Colonic mucosa (tissue), 4 donors: Measurements from ENCODE around the gene CCDC146. TPM values are rescaled to one million over a fixed set of nuclear protein-coding genes. Genes with fewer than 3 reads are reported as not detected.

ENCODE experiments used
- DNase-seq: peaks from one replicate; pipeline ENCODE4 v3.0.0-alpha.2; 2020
- H3K27ac ChIP-seq: fragments of 200-600 bp; one replicate; pipeline ENCODE4 v1.8.0; 2021
- H3K27me3 ChIP-seq: fragments of 200-600 bp; one replicate; pipeline ENCODE4 v1.8.0; 2021
- H3K36me3 ChIP-seq: fragments of 200-600 bp; one replicate; pipeline ENCODE4 v1.8.0; 2021
- H3K4me1 ChIP-seq: fragments of 200-600 bp; one replicate; pipeline ENCODE4 v1.8.0; 2021; ENCODE audit warnings: mild to moderate bottlenecking
- H3K4me3 ChIP-seq: fragments of 200-600 bp; one replicate; pipeline ENCODE4 v1.8.0; 2021
- H3K9ac ChIP-seq, 2 donors: one replicate each; pipeline ENCODE4 v1.7.0; 2013; ENCODE audit warnings: control low read depth in 2 of 2, low read depth in 2 of 2, low read length in 2 of 2
- H3K9me3 ChIP-seq: fragments of 200-600 bp; one replicate; pipeline ENCODE4 v1.8.0; 2021
- intact Hi-C: fragments of 100-400 bp; cut with DNase I; formaldehyde crosslinking; loops from one replicate; pipeline ENCODE4 v1.14.1; 2022
- total RNA-seq, 2 donors: library from RNA; stranded (reverse); fragmentation: NEBNext Ultra II Directional in 1 of 2; extraction: Animal tissue kit (Norgen Biotek cat#: 25700) in 1 of 2; gene quantifications; one replicate each; pipeline ENCODE4 v1.2.1, GENCODE V29; 2021
- TF ChIP-seq, protein P1 (sequence below): fragments of 200-600 bp; IDR thresholded peaks from one replicate; pipeline ENCODE4 v1.8.0; 2022; ENCODE audit warnings: antibody characterized with exemption, mild to moderate bottlenecking
- donor health status: healthy.
- donor health status: DM: no; HTN: no; CAD: no.
- donor health status: DM: no; HTN: no; CAD: no.

The CCDC146 gene
- total RNA-seq, 2 donors from 2014 or later, result 3.6 to 18.2 TPM

DNA sequence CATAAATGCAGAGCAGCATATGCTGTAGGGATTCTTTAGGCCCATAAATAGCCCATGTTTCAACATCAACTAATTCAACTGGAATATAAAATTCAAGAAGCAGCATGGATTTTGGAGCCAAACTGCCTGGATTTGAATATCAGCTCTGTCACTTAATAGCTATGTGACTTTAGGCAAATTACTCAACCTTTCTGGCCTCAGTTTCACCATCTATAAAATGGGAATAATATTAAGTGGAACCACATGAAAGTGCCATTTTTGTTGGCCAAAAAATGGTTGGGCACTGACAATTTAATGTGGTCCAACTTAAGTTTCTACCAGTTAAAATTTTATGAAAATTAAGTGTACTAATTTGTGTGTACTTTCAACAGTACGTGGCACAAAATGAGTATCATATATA is 195.6 kb downstream of the CCDC146 start:
- no peak for DNase-seq
- TF ChIP-seq, protein P1, sequence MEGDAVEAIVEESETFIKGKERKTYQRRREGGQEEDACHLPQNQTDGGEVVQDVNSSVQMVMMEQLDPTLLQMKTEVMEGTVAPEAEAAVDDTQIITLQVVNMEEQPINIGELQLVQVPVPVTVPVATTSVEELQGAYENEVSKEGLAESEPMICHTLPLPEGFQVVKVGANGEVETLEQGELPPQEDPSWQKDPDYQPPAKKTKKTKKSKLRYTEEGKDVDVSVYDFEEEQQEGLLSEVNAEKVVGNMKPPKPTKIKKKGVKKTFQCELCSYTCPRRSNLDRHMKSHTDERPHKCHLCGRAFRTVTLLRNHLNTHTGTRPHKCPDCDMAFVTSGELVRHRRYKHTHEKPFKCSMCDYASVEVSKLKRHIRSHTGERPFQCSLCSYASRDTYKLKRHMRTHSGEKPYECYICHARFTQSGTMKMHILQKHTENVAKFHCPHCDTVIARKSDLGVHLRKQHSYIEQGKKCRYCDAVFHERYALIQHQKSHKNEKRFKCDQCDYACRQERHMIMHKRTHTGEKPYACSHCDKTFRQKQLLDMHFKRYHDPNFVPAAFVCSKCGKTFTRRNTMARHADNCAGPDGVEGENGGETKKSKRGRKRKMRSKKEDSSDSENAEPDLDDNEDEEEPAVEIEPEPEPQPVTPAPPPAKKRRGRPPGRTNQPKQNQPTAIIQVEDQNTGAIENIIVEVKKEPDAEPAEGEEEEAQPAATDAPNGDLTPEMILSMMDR, result no peak
- Histone ChIP-seq H3K27ac (no peak overlapping the region), H3K36me3 (no peaks in the 10 kb centered on the region), H3K9me3 (no peaks in the 10 kb centered on the region), H3K27me3 (no peaks in the 10 kb centered on the region), H3K9ac (no peak overlapping the region), H3K4me3 (no peak overlapping the region), H3K4me1 (no peaks in the 10 kb centered on the region)
- intact Hi-C loops, result no loop called here

DNA sequence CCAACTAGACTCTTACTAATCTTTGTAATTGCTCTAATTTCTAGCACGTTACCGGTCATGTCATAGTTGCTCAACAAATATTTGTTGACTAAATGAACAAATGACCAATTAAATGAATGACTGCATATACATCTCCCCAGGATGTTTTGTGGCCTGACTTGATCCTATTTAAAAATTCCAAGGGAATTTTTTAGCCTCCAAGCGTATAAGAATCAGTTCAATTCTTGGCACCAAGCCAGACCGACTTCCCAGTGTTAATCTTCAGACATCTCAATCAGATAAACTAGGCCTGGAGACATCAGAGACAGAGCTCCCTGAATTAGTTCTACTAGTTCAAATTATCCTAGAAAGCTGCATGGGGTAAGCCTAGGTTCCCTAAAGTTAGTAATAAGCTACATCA is 197.7 kb downstream of the CCDC146 start:
- no peaks in the 10 kb centered on the region for H3K36me3 ChIP-seq
- H3K4me1 ChIP-seq, result no peaks in the 10 kb centered on the region
- no peak overlapping the region for H3K27ac ChIP-seq
- TF ChIP-seq, protein P1, result no peak
- H3K9ac ChIP-seq, result no peak overlapping the region
- H3K9me3 ChIP-seq, result no peaks in the 10 kb centered on the region
- no peak overlapping the region for H3K4me3 ChIP-seq
- intact Hi-C loops, result no loop called here
- no peaks in the 10 kb centered on the region for H3K27me3 ChIP-seq
- DNase-seq, result no peak

DNA sequence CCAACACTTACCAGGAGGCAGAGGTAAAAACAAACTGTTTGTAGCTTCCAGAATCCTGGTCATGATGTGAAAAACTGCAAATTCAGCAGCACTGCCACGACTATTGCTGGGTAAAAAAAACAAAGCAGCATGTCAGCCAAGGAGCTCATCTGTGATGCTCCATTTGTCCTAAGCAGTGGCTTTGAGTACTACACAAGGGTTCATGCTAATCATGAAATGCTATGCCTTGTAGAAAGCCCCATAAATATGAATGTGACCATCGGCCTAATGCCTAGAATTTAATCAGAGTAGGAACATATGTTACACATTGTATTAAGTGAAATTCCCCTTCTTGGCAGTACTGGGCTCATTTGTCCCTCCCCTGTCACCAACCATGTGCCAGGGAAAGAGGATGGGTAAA is 198.3 kb downstream of the CCDC146 start:
- intact Hi-C loops, result no loop called here
- H3K9ac ChIP-seq, result no peak overlapping the region
- TF ChIP-seq, protein P1, result no peak
- no peaks in the 10 kb centered on the region for H3K4me1 ChIP-seq
- DNase-seq, result no peak
- no peaks in the 10 kb centered on the region for H3K36me3 ChIP-seq
- H3K27ac ChIP-seq, result no peak overlapping the region
- no peaks in the 10 kb centered on the region for H3K27me3 ChIP-seq
- no peak overlapping the region for H3K4me3 ChIP-seq
- no peaks in the 10 kb centered on the region for H3K9me3 ChIP-seq

DNA sequence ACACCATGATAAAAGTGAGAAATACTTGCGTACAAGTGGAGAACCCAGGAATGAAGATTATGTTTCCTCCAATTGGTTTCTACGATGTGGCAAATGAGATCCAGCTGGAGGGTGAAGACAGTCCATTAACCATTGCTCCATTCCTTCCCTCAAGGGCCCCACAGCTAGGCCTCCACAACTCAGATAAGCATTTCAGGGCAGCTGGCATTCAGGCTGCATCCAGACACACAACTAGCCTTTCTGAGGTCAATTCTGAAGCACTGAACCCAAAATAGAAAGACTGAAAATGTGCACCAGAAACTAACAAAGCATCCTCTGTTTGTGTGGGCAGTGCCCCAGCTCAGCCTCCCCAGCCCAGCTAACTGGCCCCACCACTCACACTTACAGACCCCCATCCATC is 198.9 kb downstream of the CCDC146 start:
- no peaks in the 10 kb centered on the region for H3K9me3 ChIP-seq
- no peak overlapping the region for H3K27ac ChIP-seq
- no peak for DNase-seq
- TF ChIP-seq, protein P1, result no peak
- no peak overlapping the region for H3K9ac ChIP-seq
- H3K36me3 ChIP-seq, result no peaks in the 10 kb centered on the region
- intact Hi-C loops, result no loop called here
- H3K4me1 ChIP-seq, result no peaks in the 10 kb centered on the region
- no peaks in the 10 kb centered on the region for H3K27me3 ChIP-seq
- no peak overlapping the region for H3K4me3 ChIP-seq

DNA sequence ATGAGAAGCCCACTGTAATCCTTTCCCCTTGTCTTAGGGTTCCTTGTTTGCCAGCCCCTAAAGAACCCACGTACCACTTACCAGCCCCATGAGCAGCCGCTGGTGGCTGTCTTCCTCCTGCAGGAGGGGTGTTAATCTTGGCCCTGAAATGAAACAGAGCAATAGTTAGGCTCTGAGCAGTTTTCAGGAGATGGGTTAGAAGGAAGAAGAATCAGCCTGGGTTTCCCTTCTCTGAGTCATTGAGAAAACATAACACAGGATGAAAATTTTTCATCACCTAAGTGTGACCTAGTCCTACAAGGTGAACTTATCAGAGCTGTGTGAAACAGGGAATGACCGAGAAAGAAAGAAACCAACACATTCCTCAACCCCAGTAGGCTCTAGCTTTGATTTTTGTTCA is 203.7 kb downstream of the CCDC146 start:
- H3K9me3 ChIP-seq, result no peaks in the 10 kb centered on the region
- no peak overlapping the region for H3K4me3 ChIP-seq
- TF ChIP-seq, protein P1, result no peak
- intact Hi-C loops, result no loop called here
- no peaks in the 10 kb centered on the region for H3K4me1 ChIP-seq
- no peak overlapping the region for H3K27ac ChIP-seq
- no peaks in the 10 kb centered on the region for H3K27me3 ChIP-seq
- H3K36me3 ChIP-seq, result no peaks in the 10 kb centered on the region
- no peak overlapping the region for H3K9ac ChIP-seq
- no peak for DNase-seq
